ENCODE measurements around the gene GAL. TPM values are rescaled to one million over a fixed set of nuclear protein-coding genes. Genes with fewer than 3 reads are reported as not detected.

GAL gene
- polyA plus RNA-seq, 2 donors, result 0.12 to 0.46 TPM

- no peak overlapping the region for H3K4me3 ChIP-seq (ENCODE audit: low read depth in 1 of 2, low read length in 2 of 2)
- WGBS, 2 donors, result 87 to 89% methylated on average over 14 of the region's 14 CpGs
- no peaks in the 10 kb centered on the region for H3K9me3 ChIP-seq (ENCODE audit: control insufficient read depth in 2 of 2, insufficient read depth in 1 of 2, low read depth in 1 of 2, low read length in 1 of 2)
- H3K27me3 ChIP-seq (ENCODE audit: control insufficient read depth in 1 of 2, insufficient read depth in 2 of 2, low read length in 2 of 2), result peaks cover 0 to 23% of the 10 kb centered on the region in 2 donors
- H3K36me3 ChIP-seq (ENCODE audit: control insufficient read depth in 2 of 2, insufficient read depth in 2 of 2, low read length in 1 of 2), result no peaks in the 10 kb centered on the region
- no peak overlapping the region for H3K27ac ChIP-seq (ENCODE audit: low read depth in 2 of 2, low read length in 1 of 2)
- H3K4me1 ChIP-seq (ENCODE audit: control insufficient read depth in 2 of 2, insufficient read depth in 2 of 2, low read length in 1 of 2), result peaks cover 0 to 10% of the 10 kb centered on the region in 2 donors
These were observed 3.6 kb downstream of the GAL start for GRCh38 chr11:68687986-68688385.

DNA sequence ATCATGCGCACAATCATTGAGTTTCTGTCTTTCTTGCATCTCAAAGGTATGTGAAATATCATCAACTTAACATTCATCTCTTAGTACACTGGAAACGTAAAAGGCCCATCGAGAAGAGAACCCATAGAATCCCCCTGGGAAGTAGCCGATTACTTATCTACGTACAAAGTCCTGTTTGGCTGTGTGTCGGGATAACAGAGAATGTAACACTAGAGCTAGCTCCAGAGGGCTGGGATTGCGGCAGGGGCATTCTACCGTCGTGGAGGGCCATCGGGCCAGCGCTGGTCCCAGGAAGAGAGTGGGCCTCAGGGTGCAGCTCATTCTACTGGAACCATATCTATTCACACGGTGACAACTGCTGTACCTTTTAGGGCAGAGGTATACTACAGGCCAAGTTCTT lies 4.5 kb downstream of the GAL start:
- no peak overlapping the region for H3K27ac ChIP-seq (ENCODE audit: low read depth in 2 of 2, low read length in 1 of 2)
- no peak overlapping the region for H3K4me3 ChIP-seq (ENCODE audit: low read depth in 1 of 2, low read length in 2 of 2)
- H3K27me3 ChIP-seq (ENCODE audit: control insufficient read depth in 1 of 2, insufficient read depth in 2 of 2, low read length in 2 of 2), result peaks cover 0 to 20% of the 10 kb centered on the region in 2 donors
- H3K36me3 ChIP-seq (ENCODE audit: control insufficient read depth in 2 of 2, insufficient read depth in 2 of 2, low read length in 1 of 2), result no peaks in the 10 kb centered on the region
- no peaks in the 10 kb centered on the region for H3K9me3 ChIP-seq (ENCODE audit: control insufficient read depth in 2 of 2, insufficient read depth in 1 of 2, low read depth in 1 of 2, low read length in 1 of 2)
- peaks cover 0 to 10% of the 10 kb centered on the region in 2 donors for H3K4me1 ChIP-seq (ENCODE audit: control insufficient read depth in 2 of 2, insufficient read depth in 2 of 2, low read length in 1 of 2)
- WGBS, 2 donors, result 79 to 87% methylated on average over 12 of the region's 12 CpGs

GRCh38 chr11:68689737-68690625 lies 5.6 kb downstream of the GAL start:
- no peak overlapping the region for H3K4me3 ChIP-seq (ENCODE audit: low read depth in 1 of 2, low read length in 2 of 2)
- 58 to 65% methylated on average over 14 of the region's 14 CpGs for WGBS, 2 donors
- no peaks in the 10 kb centered on the region for H3K9me3 ChIP-seq (ENCODE audit: control insufficient read depth in 2 of 2, insufficient read depth in 1 of 2, low read depth in 1 of 2, low read length in 1 of 2)
- H3K4me1 ChIP-seq (ENCODE audit: control insufficient read depth in 2 of 2, insufficient read depth in 2 of 2, low read length in 1 of 2), result peaks cover 0 to 2% of the 10 kb centered on the region in 2 donors
- H3K36me3 ChIP-seq (ENCODE audit: control insufficient read depth in 2 of 2, insufficient read depth in 2 of 2, low read length in 1 of 2), result no peaks in the 10 kb centered on the region
- no peak overlapping the region for H3K27ac ChIP-seq (ENCODE audit: low read depth in 2 of 2, low read length in 1 of 2)
- peaks cover 0 to 9% of the 10 kb centered on the region in 2 donors for H3K27me3 ChIP-seq (ENCODE audit: control insufficient read depth in 1 of 2, insufficient read depth in 2 of 2, low read length in 2 of 2)

DNA sequence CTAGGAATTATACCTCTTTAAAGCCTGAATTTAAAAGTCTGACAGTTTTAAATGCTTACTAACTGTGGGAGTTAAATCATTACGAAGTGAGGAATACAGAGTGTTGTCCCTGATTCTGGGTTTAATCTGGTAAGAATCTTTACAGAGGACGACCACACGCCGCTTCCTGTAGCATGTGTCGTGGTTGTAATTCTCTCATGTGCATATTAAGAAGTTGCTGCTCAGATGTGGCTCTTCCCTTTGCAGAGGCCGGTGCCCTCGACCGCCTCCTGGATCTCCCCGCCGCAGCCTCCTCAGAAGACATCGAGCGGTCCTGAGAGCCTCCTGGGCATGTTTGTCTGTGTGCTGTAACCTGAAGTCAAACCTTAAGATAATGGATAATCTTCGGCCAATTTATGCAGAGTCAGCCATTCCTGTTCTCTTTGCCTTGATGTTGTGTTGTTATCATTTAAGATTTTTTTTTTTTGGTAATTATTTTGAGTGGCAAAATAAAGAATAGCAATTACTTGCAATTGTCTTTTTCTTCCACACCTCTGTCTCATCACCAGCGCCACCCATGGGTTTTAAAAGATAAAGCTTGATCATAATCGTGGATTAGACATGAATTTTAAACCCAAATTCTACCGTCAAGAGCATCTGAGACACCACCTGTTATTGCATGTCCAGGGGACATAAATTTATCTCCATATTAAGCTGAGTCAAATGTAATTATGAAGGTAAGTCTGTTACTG lies 6.5 kb downstream of the GAL start:
- Histone ChIP-seq H3K27me3 (ENCODE audit: control insufficient read depth in 1 of 2, insufficient read depth in 2 of 2, low read length in 2 of 2) (peaks cover 0 to 3% of the 10 kb centered on the region in 2 donors), H3K9me3 (ENCODE audit: control insufficient read depth in 2 of 2, insufficient read depth in 1 of 2, low read depth in 1 of 2, low read length in 1 of 2) (no peaks in the 10 kb centered on the region)
- 64 to 66% methylated on average over 16 of the region's 16 CpGs for WGBS, 2 donors

DNA sequence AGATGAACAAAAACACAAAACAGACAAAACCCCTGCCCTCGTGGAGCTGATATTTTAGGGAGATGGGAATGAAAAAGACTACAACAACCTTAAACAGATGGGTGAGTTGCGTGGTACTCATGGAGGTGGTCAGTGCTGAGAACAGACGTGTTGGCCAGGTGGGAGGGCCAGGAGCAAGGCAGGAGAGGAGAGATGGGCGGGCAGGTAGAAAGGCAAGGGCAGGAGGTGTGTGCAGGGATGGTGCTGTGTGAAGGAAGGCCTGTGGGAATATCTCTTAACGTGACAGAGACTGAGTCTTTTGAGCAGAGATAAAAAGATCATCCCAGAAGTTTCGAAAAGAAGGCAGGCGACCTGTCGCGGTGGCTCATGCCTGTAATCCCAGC lies 7.0 kb downstream of the GAL start:
- H3K9me3 ChIP-seq (ENCODE audit: control insufficient read depth in 2 of 2, insufficient read depth in 1 of 2, low read depth in 1 of 2, low read length in 1 of 2), result peaks cover 0 to 3% of the 10 kb centered on the region in 2 donors
- 81 to 88% methylated on average over 9 of the region's 9 CpGs for WGBS, 2 donors

More for the DNA sequence above, 6.5 kb downstream of the GAL start:
- Histone ChIP-seq H3K36me3 (ENCODE audit: control insufficient read depth in 2 of 2, insufficient read depth in 2 of 2, low read length in 1 of 2) (no peaks in the 10 kb centered on the region), H3K27ac (ENCODE audit: low read depth in 2 of 2, low read length in 1 of 2) (no peak overlapping the region), H3K4me3 (ENCODE audit: low read depth in 1 of 2, low read length in 2 of 2) (no peak overlapping the region), H3K4me1 (ENCODE audit: control insufficient read depth in 2 of 2, insufficient read depth in 2 of 2, low read length in 1 of 2) (no peaks in the 10 kb centered on the region)

DNA sequence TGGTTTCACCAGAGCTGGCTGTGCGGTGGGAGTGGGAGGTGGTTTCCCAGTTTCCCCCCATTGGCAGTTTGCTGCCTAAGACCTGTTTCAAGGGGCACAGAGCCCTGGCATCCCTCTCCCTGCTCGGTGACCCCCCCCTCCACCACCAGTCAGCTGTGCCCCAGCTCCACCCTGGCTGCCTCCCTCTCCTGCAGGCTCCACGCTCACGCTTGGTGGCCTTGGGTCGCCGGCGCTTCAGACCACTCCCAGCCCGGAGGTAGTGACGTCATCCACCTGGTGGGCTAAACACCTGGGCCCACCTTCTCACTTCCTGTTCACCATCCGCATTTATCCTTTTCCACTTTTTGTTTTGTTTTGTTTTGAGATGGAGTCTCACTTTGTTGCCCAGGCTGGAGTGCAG lies 7.8 kb downstream of the GAL start:
- WGBS, 2 donors, result 77 to 88% methylated on average over 10 of the region's 10 CpGs
- H3K27ac ChIP-seq (ENCODE audit: low read depth in 2 of 2, low read length in 1 of 2), result no peak overlapping the region
- no peak overlapping the region for H3K4me3 ChIP-seq (ENCODE audit: low read depth in 1 of 2, low read length in 2 of 2)
- no peaks in the 10 kb centered on the region for H3K36me3 ChIP-seq (ENCODE audit: control insufficient read depth in 2 of 2, insufficient read depth in 2 of 2, low read length in 1 of 2)
- no peaks in the 10 kb centered on the region for H3K4me1 ChIP-seq (ENCODE audit: control insufficient read depth in 2 of 2, insufficient read depth in 2 of 2, low read length in 1 of 2)
- peaks cover 0 to 5% of the 10 kb centered on the region in 2 donors for H3K27me3 ChIP-seq (ENCODE audit: control insufficient read depth in 1 of 2, insufficient read depth in 2 of 2, low read length in 2 of 2)
- peaks cover 0 to 3% of the 10 kb centered on the region in 2 donors for H3K9me3 ChIP-seq (ENCODE audit: control insufficient read depth in 2 of 2, insufficient read depth in 1 of 2, low read depth in 1 of 2, low read length in 1 of 2)

More for the DNA sequence above, 7.0 kb downstream of the GAL start:
- Histone ChIP-seq H3K36me3 (ENCODE audit: control insufficient read depth in 2 of 2, insufficient read depth in 2 of 2, low read length in 1 of 2) (no peaks in the 10 kb centered on the region), H3K27me3 (ENCODE audit: control insufficient read depth in 1 of 2, insufficient read depth in 2 of 2, low read length in 2 of 2) (peaks cover 0 to 5% of the 10 kb centered on the region in 2 donors), H3K4me1 (ENCODE audit: control insufficient read depth in 2 of 2, insufficient read depth in 2 of 2, low read length in 1 of 2) (no peaks in the 10 kb centered on the region), H3K4me3 (ENCODE audit: low read depth in 1 of 2, low read length in 2 of 2) (no peak overlapping the region), H3K27ac (ENCODE audit: low read depth in 2 of 2, low read length in 1 of 2) (no peak overlapping the region)

GRCh38 chr11:68692871-68693483 lies 8.6 kb downstream of the GAL start:
- Histone ChIP-seq H3K4me3 (ENCODE audit: low read depth in 1 of 2, low read length in 2 of 2) (no peak overlapping the region), H3K27me3 (ENCODE audit: control insufficient read depth in 1 of 2, insufficient read depth in 2 of 2, low read length in 2 of 2) (peaks cover 0 to 5% of the 10 kb centered on the region in 2 donors), H3K36me3 (ENCODE audit: control insufficient read depth in 2 of 2, insufficient read depth in 2 of 2, low read length in 1 of 2) (no peaks in the 10 kb centered on the region), H3K4me1 (ENCODE audit: control insufficient read depth in 2 of 2, insufficient read depth in 2 of 2, low read length in 1 of 2) (no peaks in the 10 kb centered on the region), H3K27ac (ENCODE audit: low read depth in 2 of 2, low read length in 1 of 2) (no peak overlapping the region), H3K9me3 (ENCODE audit: control insufficient read depth in 2 of 2, insufficient read depth in 1 of 2, low read depth in 1 of 2, low read length in 1 of 2) (peaks cover 0 to 3% of the 10 kb centered on the region in 2 donors)
- WGBS, 2 donors, result 72 to 77% methylated on average over 15 of the region's 15 CpGs

DNA sequence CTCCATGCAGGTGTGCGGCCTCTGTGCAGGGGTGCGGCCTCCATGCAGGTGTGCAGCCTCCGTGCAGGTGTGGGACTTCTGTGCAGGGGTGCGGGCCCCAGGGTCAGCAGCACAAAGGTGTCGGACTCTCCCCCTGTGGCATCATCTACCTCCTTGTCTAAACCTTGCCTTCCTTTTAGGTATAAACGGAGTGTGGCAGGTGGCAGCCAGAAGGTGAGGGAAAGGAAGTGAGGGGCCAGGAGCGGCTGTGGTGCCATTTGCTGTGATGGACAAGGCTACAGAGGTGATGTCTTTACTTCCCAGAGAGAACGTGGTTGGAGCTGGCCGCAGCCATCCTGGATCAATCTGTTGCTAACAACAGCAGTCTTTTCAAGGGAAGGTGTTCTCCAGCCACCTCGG lies 9.1 kb downstream of the GAL start:
- no peak overlapping the region for H3K4me3 ChIP-seq (ENCODE audit: low read depth in 1 of 2, low read length in 2 of 2)
- peaks cover 0 to 5% of the 10 kb centered on the region in 2 donors for H3K27me3 ChIP-seq (ENCODE audit: control insufficient read depth in 1 of 2, insufficient read depth in 2 of 2, low read length in 2 of 2)
- no peaks in the 10 kb centered on the region for H3K4me1 ChIP-seq (ENCODE audit: control insufficient read depth in 2 of 2, insufficient read depth in 2 of 2, low read length in 1 of 2)
- peaks cover 0 to 3% of the 10 kb centered on the region in 2 donors for H3K9me3 ChIP-seq (ENCODE audit: control insufficient read depth in 2 of 2, insufficient read depth in 1 of 2, low read depth in 1 of 2, low read length in 1 of 2)
- WGBS, 2 donors, result 85 to 91% methylated on average over 10 of the region's 10 CpGs
- no peaks in the 10 kb centered on the region for H3K36me3 ChIP-seq (ENCODE audit: control insufficient read depth in 2 of 2, insufficient read depth in 2 of 2, low read length in 1 of 2)
- H3K27ac ChIP-seq (ENCODE audit: low read depth in 2 of 2, low read length in 1 of 2), result no peak overlapping the region

GRCh38 chr11:68694431-68695297 lies 10.3 kb downstream of the GAL start:
- Histone ChIP-seq H3K9me3 (ENCODE audit: control insufficient read depth in 2 of 2, insufficient read depth in 1 of 2, low read depth in 1 of 2, low read length in 1 of 2) (peaks cover 0 to 3% of the 10 kb centered on the region in 2 donors), H3K36me3 (ENCODE audit: control insufficient read depth in 2 of 2, insufficient read depth in 2 of 2, low read length in 1 of 2) (no peaks in the 10 kb centered on the region), H3K27ac (ENCODE audit: low read depth in 2 of 2, low read length in 1 of 2) (no peak overlapping the region), H3K4me1 (ENCODE audit: control insufficient read depth in 2 of 2, insufficient read depth in 2 of 2, low read length in 1 of 2) (no peaks in the 10 kb centered on the region), H3K4me3 (ENCODE audit: low read depth in 1 of 2, low read length in 2 of 2) (no peak overlapping the region), H3K27me3 (ENCODE audit: control insufficient read depth in 1 of 2, insufficient read depth in 2 of 2, low read length in 2 of 2) (peaks cover 0 to 5% of the 10 kb centered on the region in 2 donors)
- 78 to 83% methylated on average over 5 of the region's 5 CpGs for WGBS, 2 donors

Data from esophagus (tissue), 2 donors.